Amniotic stem cell (primary cell): ENCODE measurements around the gene KRTAP17-1.

ENCODE experiments used
- DNase-seq: peaks from one replicate; lab custom pipeline; 2025; lab: John Stamatoyannopoulos, UW

KRTAP17-1 gene

GRCh38 chr17:41332239-41332638 is 16.7 kb upstream of the KRTAP17-1 start:
- DNase-seq, result no peak

GRCh38 chr17:41331606-41332005 is 16.1 kb upstream of the KRTAP17-1 start:
- DNase-seq, result no peak

DNA sequence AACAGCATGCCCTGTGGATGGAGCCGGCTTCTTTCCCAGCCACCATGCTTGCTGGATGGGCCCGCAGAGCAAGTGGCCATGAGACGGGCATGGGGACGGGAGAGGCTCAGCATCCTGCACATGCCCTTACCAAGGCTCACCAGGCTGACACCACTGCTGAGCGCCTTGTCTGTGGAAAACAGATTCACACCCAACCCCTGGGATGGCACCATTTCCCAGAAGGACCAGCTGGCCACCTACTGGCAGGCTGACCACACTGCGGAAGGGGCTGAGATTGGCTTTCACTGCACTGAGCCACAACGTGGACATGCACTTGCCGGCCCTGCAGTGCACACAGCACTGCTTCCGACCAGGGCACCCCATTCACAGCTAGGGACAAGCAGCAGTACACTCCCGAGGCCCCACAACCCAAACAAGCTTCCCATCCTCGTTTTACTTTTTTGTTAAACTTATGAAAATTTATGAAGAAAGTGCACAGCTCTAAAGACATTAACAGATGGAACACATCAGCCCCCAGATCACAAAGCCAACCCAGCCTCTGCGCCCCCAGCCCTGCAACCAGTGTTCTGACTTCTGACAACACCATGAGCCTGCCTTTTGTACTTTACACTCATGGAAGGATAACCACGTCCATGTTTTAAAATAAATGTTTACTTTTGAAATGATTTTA is 13.9 kb upstream of the KRTAP17-1 start:
- peak; percentile 52 for DNase-seq

GRCh38 chr17:41328207-41328606 is 12.7 kb upstream of the KRTAP17-1 start:
- DNase-seq, result no peak

DNA sequence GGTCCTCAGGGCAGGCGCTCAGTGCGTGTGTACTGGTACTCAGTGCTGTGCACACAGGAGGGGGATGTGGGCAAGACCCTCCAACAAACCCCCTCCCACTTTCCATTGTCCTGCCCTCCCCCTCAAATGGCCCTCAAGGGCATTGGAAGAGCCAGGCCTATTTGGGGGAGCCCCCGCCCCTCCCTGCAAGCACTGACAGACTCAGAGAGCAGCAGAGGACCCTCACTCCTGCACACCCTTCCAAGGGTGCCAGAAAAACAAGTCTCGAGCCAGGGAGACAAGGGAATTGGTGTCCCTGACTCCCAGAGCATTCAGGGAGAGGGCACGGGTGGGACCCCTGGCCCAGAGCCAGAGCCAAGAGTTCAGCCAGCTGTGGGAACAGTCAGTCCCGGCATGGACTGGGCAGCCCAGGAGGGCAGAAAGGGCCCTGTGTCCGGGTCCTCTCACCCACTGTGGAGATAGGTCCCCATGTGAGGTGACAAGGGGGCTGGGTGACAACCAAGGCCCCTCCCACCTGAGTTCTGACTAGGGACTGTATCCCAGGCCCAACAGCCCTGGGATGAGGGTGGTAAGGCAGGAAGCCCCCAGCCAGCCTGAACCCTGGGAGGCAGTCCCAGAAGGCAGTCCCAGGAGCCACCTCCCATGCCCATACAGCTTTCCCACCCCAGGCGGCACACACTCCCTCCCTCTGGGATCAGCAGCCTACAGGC is 12.1 kb upstream of the KRTAP17-1 start:
- DNase-seq, result no peak

DNA sequence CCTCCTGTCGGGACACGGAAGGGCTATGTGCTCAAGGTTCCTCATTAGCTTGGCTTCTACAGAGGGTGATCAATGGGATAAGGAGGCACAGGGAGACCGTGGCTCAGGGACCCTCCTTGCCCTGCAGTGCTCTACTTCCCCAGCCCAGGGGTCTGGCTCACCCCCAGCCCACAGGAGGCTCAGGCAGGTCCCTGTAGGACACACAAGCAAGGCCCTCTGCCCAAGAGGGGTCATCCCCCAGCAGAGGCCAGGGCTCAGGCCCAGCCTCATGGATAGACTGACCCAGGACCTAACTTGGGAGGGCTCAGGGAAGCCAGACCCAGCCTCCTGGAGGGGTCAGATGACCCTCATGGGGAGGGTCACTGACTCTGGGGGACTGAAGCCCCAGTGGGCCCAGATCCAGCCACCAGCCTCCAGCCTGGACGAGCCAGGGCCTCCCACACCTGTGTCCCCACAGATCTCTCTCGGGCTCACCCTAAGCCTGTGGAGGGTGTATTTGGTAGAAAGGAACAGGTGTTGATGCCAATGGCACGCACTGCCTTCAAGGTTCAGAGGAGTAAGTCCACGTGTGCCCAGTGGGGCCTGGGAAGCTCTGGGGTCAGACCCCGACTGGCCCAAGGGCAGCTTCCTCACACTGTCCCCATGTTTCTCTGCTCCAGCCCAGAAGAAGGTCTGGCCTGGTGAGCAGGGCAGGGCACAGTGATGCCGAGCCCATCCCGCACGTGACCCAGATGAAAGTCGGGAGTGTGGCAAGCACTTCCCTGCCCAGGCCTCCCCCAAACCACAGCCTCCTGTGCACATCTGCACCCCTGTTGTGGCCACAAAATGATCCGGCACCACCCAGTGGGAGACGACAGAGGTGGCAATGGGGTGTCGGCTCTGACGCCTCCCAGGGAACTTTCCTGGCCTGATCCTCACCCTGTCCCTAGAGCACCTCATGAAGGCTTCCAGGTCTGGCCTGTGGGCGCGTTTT is 10.9 kb upstream of the KRTAP17-1 start:
- DNase-seq, result no peak

GRCh38 chr17:41325611-41326010 is 10.1 kb upstream of the KRTAP17-1 start:
- DNase-seq, result no peak

DNA sequence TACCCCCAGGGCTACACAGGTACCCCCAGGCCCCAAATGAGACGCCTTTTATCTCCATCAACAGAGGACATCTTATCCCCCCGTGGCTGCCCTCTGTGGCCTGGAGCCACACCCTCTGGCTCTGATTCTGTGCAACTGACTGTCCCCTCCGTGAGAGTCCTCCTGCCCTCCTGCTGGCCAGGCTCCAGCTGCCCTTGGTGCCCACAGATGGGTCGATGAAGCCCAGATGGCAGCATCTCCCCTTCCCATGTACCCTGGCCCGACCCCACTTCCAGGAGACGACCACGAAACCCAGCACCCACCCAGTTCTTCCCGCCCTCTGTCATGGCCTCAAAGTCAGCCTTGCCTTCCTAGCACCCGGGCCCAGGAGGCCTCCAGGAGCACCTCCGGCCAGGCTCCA is 9.6 kb upstream of the KRTAP17-1 start:
- DNase-seq, result no peak

DNA sequence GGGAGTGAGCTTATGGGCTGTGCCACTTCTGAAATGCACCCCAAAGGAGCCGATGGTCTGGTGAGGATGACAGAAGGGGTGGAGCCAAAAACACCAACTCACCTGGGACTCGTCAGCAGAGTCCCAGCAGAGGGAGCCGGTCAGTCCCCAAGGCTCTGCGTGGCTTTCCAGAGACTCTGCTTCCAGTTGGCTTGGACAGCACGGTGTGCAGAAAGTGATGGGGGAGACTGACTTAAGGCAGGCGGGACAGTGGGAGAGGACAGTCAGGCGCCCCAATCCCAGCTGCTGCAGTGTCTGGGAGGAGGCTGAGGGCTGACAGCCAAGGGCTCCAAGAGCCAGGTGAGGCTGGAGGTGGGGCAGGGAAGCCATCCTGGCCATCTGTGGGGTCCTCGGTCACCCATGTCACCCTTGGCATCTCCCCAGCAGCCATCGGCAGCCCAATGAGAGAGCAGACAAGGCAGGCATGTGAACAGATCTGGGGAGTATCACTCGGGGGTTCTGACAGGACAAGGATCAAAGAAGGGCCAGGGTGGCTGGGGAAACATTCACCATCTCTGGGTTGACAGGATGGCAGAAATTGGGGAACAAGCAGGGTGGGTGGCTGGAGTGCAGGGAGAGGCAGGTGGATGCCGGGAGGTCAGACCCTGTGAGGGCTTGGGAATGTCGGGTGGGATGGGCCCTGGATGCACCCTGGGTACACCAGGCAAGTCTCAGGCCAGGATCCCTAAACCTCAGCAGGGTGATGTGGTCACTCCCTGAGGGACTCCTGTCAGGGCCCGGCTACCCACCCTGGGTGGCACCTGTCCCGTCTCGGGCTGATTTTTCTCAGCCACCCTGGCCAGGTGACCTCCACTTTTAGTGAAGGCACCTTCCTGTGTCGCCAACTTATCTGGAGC is 8.9 kb upstream of the KRTAP17-1 start:
- no peak for DNase-seq

DNA sequence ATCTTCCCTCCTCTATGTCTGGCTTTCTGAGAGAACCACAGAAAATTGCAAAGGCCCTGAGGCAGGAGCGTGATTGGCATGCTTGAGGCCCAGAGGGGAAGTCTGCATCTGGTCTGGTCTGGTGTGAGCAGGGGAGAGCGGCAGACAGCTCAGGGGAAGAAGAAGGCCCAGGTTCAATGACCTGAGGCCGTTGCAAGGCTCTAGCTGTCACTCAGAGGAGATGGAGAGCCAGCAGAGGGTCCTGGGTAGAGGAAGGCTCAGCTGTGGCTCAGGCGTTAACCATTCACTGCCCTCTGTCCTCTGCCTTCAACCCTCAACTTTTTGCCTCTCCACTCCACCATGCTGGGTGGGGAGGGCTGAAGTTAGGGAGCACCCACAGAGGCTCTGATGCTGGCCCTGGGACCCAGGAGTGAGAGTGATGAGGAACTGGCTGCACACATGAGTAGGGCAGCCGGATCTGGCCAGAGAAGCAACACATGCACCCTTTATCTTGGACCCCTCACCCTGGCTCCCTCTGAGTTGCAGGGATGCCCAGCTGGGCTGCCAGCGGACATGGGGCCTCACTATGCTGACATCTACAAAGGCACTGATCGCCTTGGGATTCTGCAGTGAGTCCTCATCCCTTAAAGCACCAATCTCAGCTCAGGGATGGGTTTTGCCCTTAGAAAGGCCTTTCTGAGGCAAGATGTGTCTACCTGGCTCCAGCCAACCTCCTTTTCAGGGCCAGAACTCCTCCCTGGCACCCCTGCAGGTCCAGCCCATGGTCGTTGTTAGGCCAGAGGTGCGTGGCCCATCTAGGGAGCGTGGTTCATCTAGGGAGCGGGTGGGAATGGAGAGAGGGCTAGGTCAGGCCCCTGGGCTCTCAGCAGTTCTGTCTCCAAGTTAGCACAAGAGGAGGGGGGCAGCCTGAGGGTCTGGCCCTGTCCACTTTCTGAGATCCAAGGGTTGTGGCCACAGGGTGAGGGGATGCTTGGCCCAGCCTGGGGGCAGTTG is 7.7 kb upstream of the KRTAP17-1 start:
- no peak for DNase-seq

GRCh38 chr17:41322094-41322902 is 6.8 kb upstream of the KRTAP17-1 start:
- DNase-seq, result peak; percentile 11

- DNase-seq, result no peak
Observed at GRCh38 chr17:41318231-41318630, 2.7 kb upstream of the KRTAP17-1 start.

- DNase-seq, result no peak
Observed at GRCh38 chr17:41315814-41316445, 420 bp upstream of the KRTAP17-1 start.

DNA sequence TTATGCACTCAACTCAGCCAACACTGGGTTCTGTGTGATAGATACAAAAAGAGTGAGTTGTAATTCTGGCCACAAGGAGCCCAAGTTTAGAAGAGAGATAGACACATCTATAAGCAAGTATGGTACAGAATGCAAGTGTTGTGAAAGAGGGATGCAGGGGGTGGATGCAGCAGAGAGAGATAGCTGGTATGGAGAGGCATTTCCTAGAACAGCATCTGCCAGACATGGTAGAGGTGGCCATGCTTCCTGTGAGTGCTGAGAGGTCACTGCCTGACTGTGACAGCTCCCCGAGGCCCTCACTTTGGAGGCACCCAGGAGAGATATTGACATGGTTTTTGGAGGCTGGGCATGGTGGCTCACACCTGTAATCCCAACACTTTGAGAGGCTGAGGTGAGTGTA is 4.4 kb downstream of the KRTAP17-1 start:
- DNase-seq, result no peak

- DNase-seq, result no peak
Observed at GRCh38 chr17:41308918-41309359, 6.6 kb downstream of the KRTAP17-1 start, which contains the start of gene KRTAP16-1. TSS of gene KRTAP16-1 (minus strand) at chr17:41309309. CDS start at chr17:41309253, 56 bp downstream.

DNA sequence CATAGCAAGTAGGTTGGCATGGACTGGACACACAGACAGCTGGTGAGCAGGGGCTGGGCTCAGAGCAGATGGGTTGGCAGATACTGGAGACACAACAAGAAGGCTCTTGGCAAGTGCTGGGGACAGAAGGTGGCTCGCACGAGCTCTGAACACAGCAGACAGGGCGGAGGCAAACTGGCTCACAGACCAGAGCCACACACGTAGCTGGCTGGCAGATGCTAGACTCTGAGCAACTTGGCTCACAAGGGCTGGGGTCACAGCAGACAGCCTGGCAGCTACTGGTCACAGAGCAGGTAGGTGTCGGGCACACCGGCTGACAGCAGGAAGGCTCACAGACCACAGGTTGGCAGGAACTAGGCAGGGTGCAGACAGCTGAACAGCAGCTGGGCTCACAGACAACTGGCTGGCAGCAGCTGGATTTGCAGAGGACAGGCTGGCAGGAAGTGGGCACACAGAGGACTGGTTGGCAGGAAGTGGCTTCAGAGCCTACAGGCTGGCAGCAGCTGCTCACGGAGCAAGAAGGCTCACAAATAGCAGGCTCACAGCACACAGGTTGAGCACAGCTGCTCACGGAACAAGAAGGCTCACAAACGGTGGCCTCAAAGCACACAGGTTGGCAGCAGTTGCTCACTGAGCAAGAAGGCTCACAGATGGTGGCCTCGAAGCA is 7.1 kb downstream of the KRTAP17-1 start:
- no peak for DNase-seq

DNA sequence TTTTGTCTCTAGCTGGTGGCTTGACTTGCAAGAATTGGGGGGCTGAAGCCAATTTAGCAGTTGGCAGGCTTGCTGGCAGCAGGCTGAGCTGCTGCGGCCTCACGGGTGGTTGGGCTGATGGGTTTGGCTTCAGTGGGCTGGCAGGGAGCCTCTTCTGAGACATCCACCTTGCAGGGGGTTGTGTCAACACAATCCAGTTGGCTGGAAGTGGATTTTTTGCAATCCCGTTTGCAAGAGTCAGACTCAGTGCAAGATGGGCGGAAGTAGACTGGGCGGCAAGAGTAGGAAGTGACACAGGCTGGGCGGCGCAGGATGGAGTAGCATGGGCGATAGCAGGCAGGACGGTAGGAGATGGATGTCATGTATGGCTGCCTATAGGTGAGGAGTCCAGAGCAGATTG is 7.9 kb downstream of the KRTAP17-1 start:
- DNase-seq, result no peak

DNA sequence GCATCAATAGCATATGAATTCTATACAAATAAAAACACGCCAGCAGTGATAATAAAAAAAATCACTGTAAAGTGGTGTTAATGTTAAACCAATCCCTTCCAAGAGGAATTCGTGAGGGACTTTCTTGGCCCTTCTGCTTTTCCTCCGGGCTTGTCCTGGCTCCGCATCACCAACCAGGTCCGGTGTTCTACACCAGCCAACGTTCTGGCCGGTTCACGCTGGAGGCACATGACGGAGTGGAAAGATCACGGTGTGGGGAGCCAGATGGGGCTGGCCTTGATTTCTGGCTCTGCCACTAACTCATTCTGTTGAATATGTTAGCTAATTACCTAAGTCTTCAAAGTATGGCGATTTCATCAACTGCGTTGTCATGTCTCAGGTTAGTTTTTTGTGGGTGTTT is 11.4 kb downstream of the KRTAP17-1 start:
- DNase-seq, result no peak
